CD14-positive monocyte (primary cell): ENCODE results near the gene IL23R. TPM values are rescaled to one million over a fixed set of nuclear protein-coding genes. Genes with fewer than 3 reads are reported as not detected.

ENCODE experiments used
- DNase-seq, 3 donors: peaks; one replicate each; pipeline ENCODE4 v3.0.0-alpha.2; 2011 to 2022
- H2AFZ ChIP-seq: 2 replicates; pipeline ENCODE4 v1.6.0; 2012; ENCODE audit warnings: mild to moderate bottlenecking, low read depth, low read length, inconsistent platforms; ENCODE audit not compliant: insufficient read depth, poor library complexity, severe bottlenecking
- H3K27ac ChIP-seq, 2 donors: 1 replicate in 1 of 2; 2 replicates in 1 of 2; pipeline ENCODE4 v1.5.1; 2012 to 2013; ENCODE audit warnings: low read length in 2 of 2, control low read depth in 1 of 2, inconsistent platforms in 1 of 2, low read depth in 1 of 2, mild to moderate bottlenecking in 1 of 2
- H3K27me3 ChIP-seq, 2 donors: one replicate each; pipeline versions ENCODE4 v1.6.0 to v1.6.1; 2011 to 2013; ENCODE audit warnings: low read length in 2 of 2; ENCODE audit not compliant: control insufficient read depth in 2 of 2, insufficient read depth in 2 of 2
- H3K36me3 ChIP-seq, 2 donors: replicated peaks in 1 of 2; 1 replicate in 1 of 2; 2 replicates in 1 of 2; pipeline versions ENCODE4 v1.5.1 to v1.6.1; 2012 to 2013; ENCODE audit warnings: low read length in 2 of 2, control low read depth in 1 of 2, inconsistent platforms in 1 of 2, mild to moderate bottlenecking in 1 of 2; ENCODE audit not compliant: insufficient read depth in 2 of 2, control insufficient read depth in 1 of 2
- H3K4me1 ChIP-seq, 2 donors: 1 replicate in 1 of 2; 2 replicates in 1 of 2; pipeline versions ENCODE4 v1.5.1 to v1.6.1; 2012 to 2013; ENCODE audit warnings: low read length in 2 of 2, control low read depth in 1 of 2, inconsistent platforms in 1 of 2, mild to moderate bottlenecking in 1 of 2, moderate library complexity in 1 of 2; ENCODE audit not compliant: insufficient read depth in 2 of 2, control insufficient read depth in 1 of 2
- H3K4me2 ChIP-seq: replicated peaks from 2 replicates; pipeline ENCODE3; 2012; ENCODE audit warnings: low read length, moderate library complexity, mild to moderate bottlenecking; ENCODE audit not compliant: poor library complexity, severe bottlenecking; ENCODE audit errors: extremely low read depth
- H3K4me3 ChIP-seq, 3 experiments: fragments of 200-600 bp in 1 of 3; sonication (generic) in 1 of 3; replicated peaks in 1 of 3; 1 replicate in 2 of 3; 2 replicates in 1 of 3; pipeline ENCODE4 v1.5.1; 2011 to 2013; ENCODE audit warnings: low read length in 3 of 3, mild to moderate bottlenecking in 3 of 3, control low read depth in 2 of 3, low read depth in 2 of 3, inconsistent platforms in 1 of 3, moderate library complexity in 1 of 3
- H3K79me2 ChIP-seq: 2 replicates; pipeline ENCODE4 v1.6.0; 2012; ENCODE audit warnings: mild to moderate bottlenecking, control low read depth, inconsistent platforms, low read length, moderate library complexity; ENCODE audit not compliant: insufficient read depth
- H3K9ac ChIP-seq: 2 replicates; pipeline ENCODE4 v1.6.0; 2017; ENCODE audit warnings: low read length, mild to moderate bottlenecking; ENCODE audit not compliant: insufficient read depth, poor library complexity, severe bottlenecking
- H3K9me3 ChIP-seq, 2 donors: replicated peaks in 1 of 2; 1 replicate in 1 of 2; 2 replicates in 1 of 2; pipeline versions ENCODE4 v1.5.1 to v1.6.1; 2012 to 2013; ENCODE audit warnings: low read length in 2 of 2, control low read depth in 1 of 2; ENCODE audit not compliant: control insufficient read depth in 1 of 2, insufficient read depth in 1 of 2
- H4K20me1 ChIP-seq: 2 replicates; pipeline ENCODE4 v1.6.0; 2012; ENCODE audit warnings: mild to moderate bottlenecking, low read length, control low read depth, moderate library complexity; ENCODE audit not compliant: insufficient read depth
- H3K27ac Mint-ChIP-seq, 7 donors: one replicate each; pipeline ENCODE4 v1.8.0; 2020; ENCODE audit warnings: mild to moderate bottlenecking in 7 of 7, mixed read lengths in 7 of 7, moderate library complexity in 6 of 7, inconsistent platforms in 2 of 7
- H3K27me3 Mint-ChIP-seq, 3 donors: one replicate each; pipeline ENCODE4 v1.8.0; 2021 to 2022; ENCODE audit warnings: low read depth in 3 of 3, mild to moderate bottlenecking in 3 of 3, mixed read lengths in 3 of 3, moderate library complexity in 3 of 3, inconsistent platforms in 1 of 3
- H3K36me3 Mint-ChIP-seq, 2 donors: one replicate each; pipeline ENCODE4 v1.8.0; 2020; ENCODE audit warnings: mixed read lengths in 2 of 2, inconsistent platforms in 1 of 2, mild to moderate bottlenecking in 1 of 2
- H3K4me1 Mint-ChIP-seq: one replicate; pipeline ENCODE4 v1.8.0; 2020; ENCODE audit warnings: mild to moderate bottlenecking, mixed read lengths
- H3K4me3 Mint-ChIP-seq, 2 donors: one replicate each; pipeline ENCODE4 v1.8.0; 2020; ENCODE audit warnings: mild to moderate bottlenecking in 2 of 2, mixed read lengths in 2 of 2, moderate library complexity in 1 of 2
- H3K9me3 Mint-ChIP-seq, 7 donors: one replicate each; pipeline ENCODE4 v1.8.0; 2020 to 2022; ENCODE audit warnings: mixed read lengths in 7 of 7, mild to moderate bottlenecking in 6 of 7, moderate library complexity in 6 of 7, inconsistent platforms in 2 of 7
- CTCF ChIP-seq: fragments of 200-600 bp; IDR thresholded peaks from one replicate; pipeline ENCODE4 v1.8.0; 2022; ENCODE audit warnings: antibody characterized with exemption, mild to moderate bottlenecking
- WGBS: methylation state at CpG from one replicate; pipeline ENCODE4 v1.1.5; 2013; ENCODE audit warnings: missing lambda C conversion rate; ENCODE audit not compliant: insufficient coverage; 5-methylcytosine and 5-hydroxymethylcytosine counted together
- intact Hi-C, 2 donors: fragments of 100-400 bp; cut with micrococcal nuclease; formaldehyde crosslinking; loops; one replicate each; pipeline versions ENCODE4 v1.15.0 to v1.15.1; 2023
- polyA plus RNA-seq, 3 donors: library from polyadenylated mRNA; depleted of rRNA in 1 of 3; unstranded in 2 of 3; stranded (reverse) in 1 of 3; fragments of 300-500 nt in 2 of 3; fragments of >200 nt in 1 of 3; fragmentation: Illumina TruSeq in 2 of 3; gene quantifications; 1 replicate in 2 of 3; 2 replicates in 1 of 3; pipeline ENCODE4 v1.2.3, GENCODE V29; 2012 to 2021

The IL23R gene
- polyA plus RNA-seq, 3 donors, result not detected

GRCh38 chr1:67298762-67299161, 132.5 kb downstream of the IL23R start:
- H2AFZ ChIP-seq, result no peak overlapping the region
- intact Hi-C loops, result no loop called here
- Mint-ChIP-seq H3K27ac (no peak overlapping the region), H3K27me3 (peaks cover 2 to 13% (median 4%) of the 10 kb centered on the region in 3 donors), H3K36me3 (no peaks in the 10 kb centered on the region), H3K4me1 (no peaks in the 10 kb centered on the region), H3K4me3 (no peak overlapping the region), H3K9me3 (peaks cover 0 to 4% (median 2%) of the 10 kb centered on the region in 7 donors)
- H3K4me1 ChIP-seq, result no peaks in the 10 kb centered on the region
- no peaks in the 10 kb centered on the region for H3K79me2 ChIP-seq
- no peaks in the 10 kb centered on the region for H3K9me3 ChIP-seq
- H3K9ac ChIP-seq, result no peak overlapping the region
- no peak for TF ChIP-seq CTCF
- no peak overlapping the region for H3K27ac ChIP-seq
- H3K36me3 ChIP-seq, result no peaks in the 10 kb centered on the region
- no peaks in the 10 kb centered on the region for H4K20me1 ChIP-seq
- H3K27me3 ChIP-seq, result no peaks in the 10 kb centered on the region
- no peak overlapping the region for H3K4me2 ChIP-seq
- no CpG with 5 or more reads among the region's 2 CpGs for WGBS
- no peak overlapping the region for H3K4me3 ChIP-seq
- DNase-seq, result no peak

GRCh38 chr1:67299296-67299695, 133.0 kb downstream of the IL23R start:
- Histone ChIP-seq H3K27ac (no peak overlapping the region), H3K9ac (no peak overlapping the region), H3K36me3 (no peaks in the 10 kb centered on the region), H3K4me2 (no peak overlapping the region), H3K79me2 (no peaks in the 10 kb centered on the region), H2AFZ (no peak overlapping the region), H4K20me1 (no peaks in the 10 kb centered on the region), H3K4me1 (no peaks in the 10 kb centered on the region), H3K4me3 (no peak overlapping the region), H3K9me3 (no peaks in the 10 kb centered on the region), H3K27me3 (no peaks in the 10 kb centered on the region)
- Mint-ChIP-seq H3K27me3 (peaks cover 2 to 13% (median 4%) of the 10 kb centered on the region in 3 donors), H3K36me3 (no peaks in the 10 kb centered on the region), H3K4me1 (no peaks in the 10 kb centered on the region), H3K9me3 (peaks cover 0 to 4% (median 2%) of the 10 kb centered on the region in 7 donors), H3K4me3 (no peak overlapping the region), H3K27ac (no peak overlapping the region)
- no peak for DNase-seq
- intact Hi-C loops, result no loop called here
- 94% methylated on average over 3 of the region's 7 CpGs for WGBS
- TF ChIP-seq CTCF, result no peak
